ENCODE results near the gene MGLL.
"Not testable (repeated sequence)": the region's sequence is repeated elsewhere in the genome, so short reads cannot be mapped to it uniquely, and the experiment has no call there.

Gene MGLL

GRCh38 chr3:127707851-127708411, 114.4 kb downstream of the MGLL start:
- no peak for DNase-seq (ENCODE audit: low read depth)

GRCh38 chr3:127706785-127707351, 115.4 kb downstream of the MGLL start:
- DNase-seq (ENCODE audit: low read depth): no peak

DNA sequence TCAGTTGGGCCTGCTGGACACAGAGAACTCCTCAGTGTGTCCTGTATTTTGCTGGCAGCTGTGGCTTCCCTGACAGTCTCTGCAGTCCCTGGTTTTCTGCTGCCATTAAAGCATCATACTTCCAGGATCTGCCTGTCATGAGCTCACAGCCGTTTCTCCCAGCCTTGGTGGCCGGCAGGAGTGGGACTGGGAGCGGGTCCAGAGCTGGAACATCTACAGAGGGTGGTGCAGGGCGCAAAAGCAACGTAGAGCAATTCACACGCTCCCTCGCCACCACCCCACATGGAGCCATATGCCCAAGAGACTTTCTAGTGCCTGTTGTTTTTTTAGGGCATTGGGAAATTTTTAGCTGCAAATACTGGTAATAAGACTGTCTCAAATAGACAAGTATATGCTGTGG, 116.0 kb downstream of the MGLL start:
- no peak for DNase-seq (ENCODE audit: low read depth)

- DNase-seq (ENCODE audit: low read depth): not testable (repeated sequence)
These were observed 117.5 kb downstream of the MGLL start for GRCh38 chr3:127704840-127705239.

DNA sequence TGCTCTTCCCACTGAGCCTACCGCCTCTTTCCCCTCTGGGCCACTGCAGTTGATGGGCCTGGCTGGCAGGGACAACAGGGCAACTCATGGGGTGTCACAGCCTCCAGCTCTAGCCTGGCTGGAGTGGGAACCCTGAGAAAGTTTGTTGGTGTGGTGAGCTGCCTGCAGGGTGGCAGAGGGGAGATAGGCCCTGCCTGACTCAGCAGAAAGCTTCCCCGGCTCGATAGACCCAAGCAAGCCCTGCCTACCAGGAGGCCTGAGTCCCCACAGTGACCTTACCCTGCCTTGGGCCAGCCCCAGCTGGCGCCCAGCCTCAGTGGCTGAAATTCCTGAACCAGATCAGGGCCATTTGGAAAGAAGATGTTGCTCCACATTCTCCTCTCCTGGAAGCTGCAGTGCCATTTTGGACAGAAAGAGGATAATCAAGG, 120.2 kb downstream of the MGLL start:
- no peak for DNase-seq (ENCODE audit: low read depth)

DNA sequence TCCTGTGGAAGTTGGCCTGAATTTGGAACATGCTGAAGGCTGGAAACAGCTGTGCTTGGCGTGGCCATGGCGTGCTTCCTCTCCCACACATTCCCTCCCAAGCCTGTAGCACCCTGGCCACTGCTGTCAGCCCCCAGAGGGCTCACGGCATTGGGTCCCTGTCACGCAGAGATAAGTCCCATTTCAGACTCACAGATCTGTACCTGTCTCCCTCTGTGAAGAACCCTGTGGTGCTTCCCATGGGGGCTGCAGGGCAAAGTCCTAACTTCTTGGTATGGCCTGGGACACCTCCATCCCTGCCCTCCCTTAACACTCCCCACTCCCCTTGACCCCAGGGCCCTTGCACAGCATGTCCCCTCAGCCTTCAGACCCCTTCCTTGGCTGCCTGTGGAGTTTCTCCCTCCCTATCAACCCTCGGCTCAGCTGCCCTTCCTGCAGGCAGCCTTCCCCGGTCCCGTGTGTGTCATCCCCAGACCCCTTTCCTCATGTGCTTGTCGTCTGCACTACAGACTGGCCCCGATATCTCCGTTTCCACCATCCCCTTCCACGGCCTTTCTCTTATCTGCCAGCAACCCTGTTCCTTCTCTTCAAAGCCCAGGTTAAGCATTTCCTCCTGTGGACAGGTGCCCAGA, 120.9 kb downstream of the MGLL start:
- no peak for DNase-seq (ENCODE audit: low read depth)

- no peak for DNase-seq (ENCODE audit: low read depth)
These were observed 121.9 kb downstream of the MGLL start for GRCh38 chr3:127700406-127700805.

DNA sequence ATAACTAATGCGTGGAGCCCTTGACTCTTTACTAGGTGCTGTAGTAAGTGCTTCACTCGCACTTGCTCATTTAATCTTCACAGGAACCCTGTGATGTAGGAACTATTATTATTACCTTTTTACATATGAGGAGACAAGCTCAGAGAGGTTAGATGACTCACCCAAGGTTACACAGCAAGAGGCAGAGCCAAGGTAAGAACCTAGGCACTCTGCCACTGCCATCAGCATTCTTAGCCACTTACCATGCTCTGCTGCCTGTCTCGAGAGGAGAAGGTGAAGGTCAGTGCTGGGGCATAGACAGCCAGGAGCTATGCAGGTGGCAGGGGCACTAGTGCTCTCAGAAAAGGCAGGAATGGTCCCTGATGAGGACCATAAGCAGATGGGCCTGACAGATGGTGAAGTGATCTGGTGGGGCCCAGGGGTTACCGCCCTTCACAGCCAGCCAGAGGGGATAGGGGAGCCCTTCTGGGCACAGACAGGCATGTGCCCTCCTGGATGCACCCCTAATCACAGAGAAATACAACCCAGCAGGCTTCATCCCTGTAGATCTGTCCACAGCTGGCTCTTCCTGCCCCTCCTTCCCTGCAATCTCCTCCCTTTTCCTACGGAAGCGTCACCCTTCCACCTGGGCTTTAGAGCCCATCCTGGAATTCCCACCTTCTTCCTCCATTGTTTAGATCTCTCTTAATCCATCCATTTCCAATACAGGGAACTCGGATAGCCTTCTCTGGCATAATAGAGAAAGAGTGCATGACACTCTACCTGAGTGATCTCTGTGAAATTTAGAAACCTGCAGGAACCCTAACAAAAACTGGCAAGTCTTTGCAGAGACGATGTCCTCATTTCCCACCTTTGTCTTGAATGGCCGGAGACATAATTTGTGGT, 122.7 kb downstream of the MGLL start:
- no peak for DNase-seq (ENCODE audit: low read depth)

GRCh38 chr3:127698691-127699415, 123.5 kb downstream of the MGLL start:
- DNase-seq (ENCODE audit: low read depth): no peak

DNA sequence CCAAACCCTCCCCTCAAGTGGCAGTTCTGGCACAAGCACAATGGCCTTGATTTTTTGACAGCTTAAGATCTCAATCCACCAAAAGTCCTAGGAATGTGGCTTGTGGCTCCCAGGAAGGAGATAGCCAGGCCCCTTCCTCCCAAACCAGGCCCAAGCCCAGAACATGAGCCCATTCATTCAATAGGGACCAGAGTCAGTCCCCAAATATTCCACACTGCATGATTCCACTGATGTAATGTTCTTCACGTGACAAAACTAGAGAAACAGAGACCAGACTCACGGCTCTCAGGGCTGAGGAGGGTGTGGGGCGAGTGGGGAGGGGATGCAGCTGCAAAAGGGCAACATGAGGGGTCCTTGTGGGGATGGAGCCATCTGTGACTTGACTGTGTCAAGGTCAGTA, 124.0 kb downstream of the MGLL start:
- DNase-seq (ENCODE audit: low read depth): no peak

DNA sequence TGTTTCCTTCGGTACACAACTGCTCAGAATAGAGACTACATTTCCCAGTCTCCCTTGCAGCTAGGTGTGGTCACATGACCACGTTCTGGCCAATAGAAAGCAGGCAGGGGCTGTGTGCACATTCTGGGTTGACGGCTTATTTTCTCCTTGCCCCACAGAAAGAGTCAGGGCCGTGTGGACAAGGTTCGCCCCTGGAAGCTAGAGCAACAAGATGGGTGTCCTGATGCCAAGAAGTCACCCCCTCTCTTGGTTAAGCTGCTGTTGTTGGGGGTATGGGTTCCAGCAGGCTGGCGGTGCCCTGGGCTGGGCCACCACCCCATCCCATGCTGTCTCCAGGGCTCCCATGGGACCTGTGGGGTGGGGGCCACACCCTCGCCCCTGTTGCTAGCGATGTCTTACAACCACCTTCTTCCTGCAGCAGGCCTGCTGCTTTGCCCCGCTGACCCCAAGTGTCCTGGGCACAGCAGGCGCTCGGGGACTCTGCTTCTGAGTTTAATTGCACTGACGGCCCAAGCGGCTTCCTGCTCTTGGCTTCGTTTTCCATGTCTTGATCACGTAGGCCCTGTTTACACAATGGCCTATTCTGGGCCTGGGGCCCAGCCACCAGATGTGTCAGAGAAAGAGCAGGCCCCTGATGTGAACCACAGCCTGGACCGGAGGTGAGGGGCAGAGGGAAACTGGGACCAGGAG, 124.6 kb downstream of the MGLL start:
- DNase-seq (ENCODE audit: low read depth): peak; percentile 75

- no peak for DNase-seq (ENCODE audit: low read depth)
These were observed 127.7 kb downstream of the MGLL start for GRCh38 chr3:127694467-127695215.

- no peak for DNase-seq (ENCODE audit: low read depth)
These were observed 128.9 kb downstream of the MGLL start for GRCh38 chr3:127693336-127693843.

DNA sequence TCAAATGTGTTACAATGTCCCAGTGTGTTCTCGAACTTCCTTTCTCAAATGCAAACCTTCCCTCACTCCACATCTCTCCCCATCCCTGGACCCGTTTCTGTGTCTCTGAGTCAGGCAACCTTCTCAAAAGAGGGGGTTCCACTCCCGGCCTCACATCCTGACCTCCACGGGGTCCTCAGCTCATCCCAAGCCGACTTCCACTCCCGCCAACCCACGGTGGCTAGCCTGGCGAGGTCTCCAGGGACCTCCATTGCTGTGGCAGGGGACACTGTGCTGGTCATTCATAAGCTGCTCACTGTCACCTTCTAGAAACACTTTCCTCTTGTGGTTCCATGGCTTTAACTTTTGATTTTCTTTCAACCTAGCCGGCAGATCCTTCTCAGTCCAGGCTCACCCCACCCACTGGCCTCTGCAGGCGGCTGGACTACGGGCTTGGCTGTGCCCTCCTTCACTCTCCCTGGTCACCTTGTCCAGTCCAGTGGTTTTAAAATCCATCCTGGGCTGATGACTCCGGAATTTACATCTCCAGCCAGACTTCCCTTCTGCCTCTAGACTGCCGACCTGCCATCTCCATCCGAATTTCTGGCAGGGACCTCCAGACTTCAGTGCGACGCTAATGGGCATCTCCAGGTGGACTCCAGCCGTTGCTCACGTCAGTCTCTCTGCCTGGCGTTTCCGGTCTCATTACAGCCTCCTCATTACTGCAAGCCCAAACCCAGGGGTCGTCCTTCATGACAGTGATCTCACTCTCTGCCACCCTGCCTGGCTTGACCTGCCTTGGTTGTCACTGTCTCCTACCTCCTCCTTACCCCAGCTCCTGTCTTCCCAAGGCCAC, 129.6 kb downstream of the MGLL start:
- DNase-seq (ENCODE audit: low read depth): no peak

- DNase-seq (ENCODE audit: low read depth): no peak
These were observed 130.3 kb downstream of the MGLL start for GRCh38 chr3:127691974-127692373.

DNA sequence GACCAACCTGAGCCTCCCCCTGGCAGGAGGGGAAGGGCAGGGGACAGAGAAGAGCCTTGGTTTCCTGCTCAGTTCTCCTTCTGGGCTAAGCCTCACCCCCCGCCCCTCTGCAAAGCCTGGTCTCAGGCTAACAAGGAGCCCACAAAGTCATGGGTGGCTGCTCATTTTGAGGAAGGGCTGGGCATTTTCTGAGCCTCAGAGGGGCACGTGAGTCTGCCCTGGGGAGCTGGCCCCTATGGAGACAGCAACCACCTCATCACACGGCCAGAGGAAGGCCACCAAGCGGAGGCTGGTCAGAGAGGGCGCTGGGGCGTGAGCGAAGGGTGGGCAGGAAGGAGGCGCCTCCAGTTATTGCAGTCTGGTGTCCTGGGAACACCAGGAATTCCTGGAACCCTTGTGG, 130.8 kb downstream of the MGLL start:
- no peak for DNase-seq (ENCODE audit: low read depth)

DNA sequence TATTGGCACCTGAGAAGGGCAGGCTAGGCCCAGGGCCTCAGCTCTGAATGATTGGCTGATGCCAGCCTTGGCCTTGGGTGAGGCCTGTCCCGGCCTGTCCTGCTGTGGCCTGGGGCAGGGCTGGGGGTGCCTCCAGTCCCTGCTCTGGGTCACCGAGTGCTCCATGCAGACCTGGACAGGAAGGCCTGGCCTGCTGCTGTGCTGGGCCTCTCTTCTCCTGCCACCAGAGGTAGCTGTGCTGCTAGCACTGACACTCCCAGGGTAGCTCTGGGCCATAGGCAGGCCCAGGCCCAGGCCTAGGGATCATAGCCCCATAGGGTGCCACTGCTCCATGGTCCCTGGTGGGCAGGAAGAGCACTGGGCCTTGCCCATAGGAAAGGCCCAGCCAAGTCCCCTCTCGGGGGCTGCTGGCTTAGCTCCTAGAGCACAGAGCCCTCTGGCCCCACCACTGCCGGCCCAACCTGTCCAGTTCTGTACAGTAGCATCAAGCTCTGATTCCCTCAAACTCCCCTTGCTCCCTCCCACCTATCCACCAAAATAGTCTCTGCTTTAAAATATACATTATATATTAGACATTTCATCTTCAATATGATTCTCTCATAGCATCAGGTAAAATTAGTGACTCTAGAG, 131.4 kb downstream of the MGLL start:
- DNase-seq (ENCODE audit: low read depth): peak; percentile 51

DNA sequence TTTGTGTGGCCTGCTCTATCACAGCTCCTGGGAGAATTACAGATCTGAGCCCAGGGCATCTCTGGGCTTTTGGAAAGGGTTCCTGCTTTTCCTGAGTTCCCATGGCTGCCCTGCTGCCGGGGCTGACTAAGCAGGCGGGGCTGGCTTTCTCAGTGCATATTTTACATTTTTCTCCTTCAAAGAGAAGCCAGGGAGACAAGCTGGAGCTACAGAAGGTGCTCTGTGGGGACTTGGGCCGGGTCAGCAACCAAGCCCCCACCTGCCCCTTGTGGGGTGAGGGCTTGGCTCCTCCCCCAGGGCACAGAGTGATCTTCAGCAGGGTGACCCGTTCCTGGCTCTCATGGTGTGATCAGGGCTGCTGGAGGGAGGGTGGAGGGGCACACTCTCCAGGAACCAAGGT, 132.2 kb downstream of the MGLL start:
- DNase-seq (ENCODE audit: low read depth): peak; percentile 71

DNA sequence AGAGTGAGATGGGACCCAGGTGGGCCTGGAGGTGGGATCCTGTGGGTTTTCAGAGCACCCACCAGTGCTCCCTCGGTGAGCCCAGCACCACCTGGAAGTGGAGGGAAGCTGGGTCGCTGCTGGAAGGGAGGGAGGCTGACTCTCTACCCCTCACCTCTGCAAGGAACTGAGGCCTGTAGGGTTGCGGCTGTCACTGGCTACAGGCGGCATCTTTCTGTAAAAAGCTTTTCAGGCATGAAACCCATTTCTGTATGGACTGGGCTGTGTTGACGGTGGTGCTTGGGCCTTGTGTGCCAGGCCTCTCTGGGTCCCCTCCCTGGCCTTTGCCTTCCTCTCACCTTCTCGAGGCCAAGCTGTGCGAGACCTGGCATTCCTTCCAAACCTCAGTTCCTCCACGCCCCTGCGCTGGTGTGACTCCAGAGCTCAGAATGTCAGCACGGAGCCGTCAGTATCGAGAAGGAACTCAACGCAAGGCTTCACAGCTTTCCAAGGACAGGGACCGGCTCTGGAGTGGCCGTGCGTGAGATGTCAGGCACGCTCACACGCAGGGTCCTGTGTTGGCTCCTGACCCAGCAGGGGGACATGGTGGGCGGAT, 133.0 kb downstream of the MGLL start:
- no peak for DNase-seq (ENCODE audit: low read depth)

Data from HS-27A (cell line).